Endometrium (tissue), 2 donors: ENCODE data around the gene HUWE1.

Experiments
- FAIRE-seq: peaks from 2 replicates; lab custom pipeline; 2012; peaks lifted over from hg19 to GRCh38; lab: Jason Lieb, UNC
- donor health status: control.
- donor health status: control.

Gene HUWE1

DNA sequence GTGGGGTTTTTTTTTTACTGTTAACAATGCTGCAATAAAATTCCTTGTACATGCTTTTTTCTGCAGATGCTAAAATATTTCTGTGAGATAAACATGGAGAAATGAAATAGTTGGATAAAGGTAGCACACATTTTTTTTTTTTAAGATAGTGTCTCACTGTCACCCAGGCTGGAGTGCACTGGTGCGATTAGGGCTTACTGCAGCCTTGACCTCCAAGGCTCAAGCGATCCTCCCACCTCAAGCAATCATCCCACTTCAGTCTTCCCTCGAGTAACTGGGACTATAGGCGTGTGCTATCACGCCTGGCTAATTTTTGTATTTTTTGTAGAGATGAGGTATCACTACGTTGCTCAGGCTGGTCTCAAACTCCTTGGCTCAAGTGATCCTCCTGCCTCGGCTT, 1.8 kb upstream of the HUWE1 start:
- no peak for FAIRE-seq

DNA sequence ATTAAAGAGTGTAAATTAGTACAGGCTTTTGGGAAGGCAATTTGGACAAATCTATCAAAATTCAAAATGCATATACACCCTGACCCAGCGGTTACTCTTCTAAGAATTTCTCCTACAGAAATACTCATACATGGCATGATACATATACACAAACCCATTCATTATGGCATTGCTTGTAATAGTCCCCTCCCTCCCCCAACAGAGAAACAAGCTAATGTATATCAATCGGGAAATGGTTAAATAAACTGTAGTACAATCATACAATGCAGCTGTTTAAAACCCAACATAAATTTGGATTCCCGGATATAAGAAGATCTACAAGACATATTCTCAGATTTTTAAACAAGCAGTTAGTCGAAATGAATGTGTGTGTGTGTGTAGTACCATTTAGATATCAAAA, 808 bp downstream of the HUWE1 start:
- FAIRE-seq, result no peak

DNA sequence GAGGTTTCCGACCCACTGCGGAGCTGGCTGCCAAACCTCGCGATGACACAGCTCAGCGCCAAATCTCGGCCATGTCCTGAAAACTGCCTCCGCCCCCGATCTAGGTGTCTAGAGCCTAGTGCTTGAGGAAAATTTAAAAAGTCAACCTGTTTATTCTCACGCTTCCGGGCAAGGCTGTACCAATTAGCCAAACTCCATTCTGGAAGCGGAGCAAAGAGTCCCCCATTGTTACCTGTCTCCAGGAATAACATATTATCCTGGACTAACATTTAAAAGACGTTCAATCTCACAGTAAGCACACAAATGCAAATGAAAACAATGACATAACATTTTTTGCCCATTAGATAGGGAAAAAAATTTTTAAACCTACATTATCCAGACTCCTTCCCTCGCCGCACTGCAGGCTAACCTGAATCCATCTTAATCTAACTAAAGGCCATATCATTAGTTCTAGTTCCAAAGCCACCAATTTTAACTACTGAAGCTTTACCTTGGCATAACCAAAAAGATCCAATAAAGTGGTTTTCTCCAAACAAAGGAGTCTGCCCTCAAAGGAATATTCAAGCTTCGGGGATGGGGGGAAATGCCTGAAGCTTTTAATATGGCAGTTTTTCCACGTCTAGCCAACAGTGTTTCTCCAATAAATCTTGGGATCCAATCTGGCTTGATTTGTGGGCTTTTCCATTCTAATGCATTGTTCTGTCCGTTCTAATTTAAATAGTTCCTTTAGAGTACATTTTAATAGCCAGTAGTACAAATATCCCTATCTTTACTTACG, 1.9 kb downstream of the HUWE1 start:
- no peak for FAIRE-seq

DNA sequence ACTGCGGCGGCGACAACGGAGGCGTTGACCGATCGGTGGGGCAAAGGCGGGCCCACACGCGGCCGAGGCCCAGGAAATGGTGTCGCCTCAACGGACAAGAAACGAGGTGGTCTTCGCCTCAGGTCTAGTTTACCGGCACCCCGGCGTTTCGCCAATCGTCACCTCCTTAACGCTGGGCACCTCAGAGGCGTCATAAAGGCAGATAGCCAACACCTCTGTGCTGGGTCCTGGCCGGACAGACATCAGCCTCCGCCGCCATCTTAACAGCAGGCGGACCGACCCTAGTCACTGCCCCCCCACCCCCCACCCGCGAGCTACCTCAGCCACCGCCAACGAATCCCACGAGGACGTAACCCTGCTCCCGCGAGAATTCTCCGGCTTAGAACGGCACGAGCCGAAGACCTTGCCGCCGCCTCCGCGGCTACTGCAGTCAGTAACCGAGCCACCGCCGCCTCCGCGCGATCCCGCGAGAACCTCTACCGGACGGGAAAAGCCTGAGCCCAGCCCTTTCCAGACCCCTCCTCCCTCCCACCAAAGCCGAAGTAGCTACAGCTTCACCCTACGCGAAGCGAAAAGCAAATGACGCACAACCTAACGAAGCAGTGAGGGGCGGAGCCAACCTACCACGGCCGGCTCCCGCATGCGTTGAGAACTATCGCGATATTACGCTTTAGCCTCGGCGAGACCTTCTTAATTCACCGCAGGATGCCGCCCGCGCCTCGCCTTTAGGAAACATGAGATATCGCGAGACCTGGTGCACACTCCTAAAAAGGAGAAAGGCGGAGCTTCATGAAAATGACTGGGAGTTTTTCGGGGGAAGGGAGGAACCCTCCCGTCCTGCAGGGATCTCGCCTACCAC, 2.7 kb downstream of the HUWE1 start:
- peak; percentile 99 for FAIRE-seq

DNA sequence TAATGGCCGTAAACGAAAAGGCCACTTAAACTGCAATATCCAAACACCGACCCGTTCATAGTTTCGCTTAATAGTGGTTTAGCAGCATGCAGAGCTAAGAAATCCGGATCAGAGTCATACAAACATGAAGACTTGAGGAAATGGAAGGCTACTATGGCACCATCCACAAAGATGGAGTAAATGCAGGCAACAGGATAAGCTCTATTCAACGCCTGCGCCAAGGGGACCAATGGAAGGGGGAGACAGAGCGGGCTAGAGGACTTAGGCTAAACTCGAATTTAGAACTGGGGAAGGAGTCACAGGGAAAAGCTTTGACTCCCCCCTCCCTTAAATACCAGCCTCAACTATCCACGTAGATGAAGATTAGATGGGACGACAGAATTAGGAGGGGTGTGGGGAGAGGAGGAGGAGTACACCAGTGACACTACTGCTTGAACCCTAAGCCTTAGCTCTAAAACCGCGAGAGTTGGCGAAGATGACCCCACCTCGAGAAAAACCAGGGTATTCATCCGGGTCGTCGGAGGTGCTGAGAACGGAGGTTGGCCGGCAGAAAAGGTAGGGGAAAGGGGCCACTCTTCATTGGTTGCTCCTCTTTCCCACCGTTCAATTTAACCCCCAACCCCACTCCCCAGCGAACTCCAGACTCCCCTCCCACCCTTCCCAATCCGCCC, 3.5 kb downstream of the HUWE1 start:
- no peak for FAIRE-seq

DNA sequence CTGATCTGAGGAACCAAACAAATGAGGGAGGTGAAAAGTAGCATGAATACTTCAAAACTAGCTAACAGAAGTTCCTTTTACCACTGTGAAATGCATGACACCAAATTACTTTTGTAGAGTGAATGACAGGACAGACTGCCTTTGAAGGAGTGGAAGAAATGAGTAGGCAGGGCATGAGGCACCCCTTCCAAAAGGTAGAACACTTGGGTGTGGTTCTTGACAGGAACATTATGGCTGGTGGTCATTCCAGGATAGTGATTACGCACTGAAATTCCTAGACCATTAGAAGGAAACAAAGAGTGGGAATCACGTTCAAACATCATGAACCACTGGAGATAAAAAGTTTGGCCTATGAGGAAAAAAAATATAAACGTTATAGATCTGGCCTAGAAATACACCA, 4.9 kb downstream of the HUWE1 start:
- FAIRE-seq, result no peak

DNA sequence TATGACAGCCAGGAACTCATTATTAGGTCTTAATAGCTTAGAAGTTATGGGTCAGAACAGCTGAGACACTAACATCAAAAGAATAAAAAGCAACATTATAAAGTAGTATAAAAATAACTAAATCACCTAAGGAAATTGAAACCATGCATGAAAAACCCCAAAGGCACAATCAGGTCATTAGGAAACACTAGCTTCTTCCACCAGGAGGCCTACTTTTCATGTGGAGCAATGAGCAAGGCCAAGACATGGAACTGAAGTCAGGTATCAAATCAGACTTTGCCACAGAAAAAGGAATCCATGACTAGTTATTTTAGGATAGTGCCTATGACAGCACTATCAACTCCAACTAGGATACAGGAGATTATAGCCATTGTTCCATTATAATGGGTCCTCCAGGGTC, 7.9 kb downstream of the HUWE1 start:
- FAIRE-seq, result no peak

DNA sequence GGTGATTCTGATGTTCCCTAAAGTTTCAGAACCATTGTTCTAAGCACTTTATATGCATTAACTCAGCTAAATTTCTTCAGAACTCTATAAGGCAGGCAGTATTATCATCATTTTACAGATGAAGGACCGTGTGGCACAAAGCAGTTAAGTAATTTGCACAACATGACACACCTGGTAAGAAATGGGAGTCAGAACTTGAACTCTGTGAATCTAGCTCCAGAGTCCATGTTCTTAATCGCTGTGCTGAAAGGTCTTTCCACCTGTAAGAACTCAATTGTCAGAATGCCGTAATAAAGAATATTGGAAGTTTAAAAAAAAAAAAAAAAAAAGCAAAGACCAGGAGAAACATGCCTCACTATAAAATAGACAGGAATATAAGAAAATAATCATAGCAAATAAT, 9.2 kb downstream of the HUWE1 start:
- FAIRE-seq, result no peak

DNA sequence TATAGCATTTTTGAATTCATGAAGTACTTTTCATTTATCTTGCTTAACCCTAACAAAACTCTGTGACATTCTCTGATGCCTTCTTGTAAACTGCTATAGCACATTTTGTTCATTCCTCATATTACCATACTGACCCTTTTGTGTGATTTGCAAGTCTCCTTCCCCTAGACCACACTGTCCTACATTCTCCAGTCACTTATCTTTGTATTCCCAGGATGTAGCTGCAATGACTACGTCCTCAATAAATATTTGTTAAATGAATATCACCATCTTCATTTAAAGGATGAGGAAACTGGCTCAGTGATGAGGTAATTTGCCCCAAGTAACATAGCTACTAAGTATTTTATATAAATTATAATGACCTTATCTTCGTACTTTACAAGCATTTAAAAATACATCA, 11.9 kb downstream of the HUWE1 start:
- FAIRE-seq, result no peak

DNA sequence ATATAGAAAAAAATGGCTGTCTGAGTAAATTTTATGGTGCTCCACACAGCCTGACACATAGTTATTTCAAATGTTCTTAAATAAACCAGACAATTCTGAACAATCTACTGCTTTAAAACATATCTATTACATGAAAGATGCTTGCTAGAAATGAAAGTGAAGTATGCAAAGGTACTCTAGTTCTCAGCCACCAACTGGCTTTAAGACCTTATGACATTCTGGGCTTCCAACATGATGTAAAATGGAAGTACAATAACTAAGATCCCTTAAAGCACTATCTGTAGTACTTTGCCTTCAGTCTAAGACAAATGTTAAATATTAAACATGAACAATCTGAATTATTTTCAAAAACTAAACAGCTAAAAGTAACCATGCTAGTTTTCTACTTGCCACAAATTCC, 17.3 kb downstream of the HUWE1 start:
- FAIRE-seq, result no peak

DNA sequence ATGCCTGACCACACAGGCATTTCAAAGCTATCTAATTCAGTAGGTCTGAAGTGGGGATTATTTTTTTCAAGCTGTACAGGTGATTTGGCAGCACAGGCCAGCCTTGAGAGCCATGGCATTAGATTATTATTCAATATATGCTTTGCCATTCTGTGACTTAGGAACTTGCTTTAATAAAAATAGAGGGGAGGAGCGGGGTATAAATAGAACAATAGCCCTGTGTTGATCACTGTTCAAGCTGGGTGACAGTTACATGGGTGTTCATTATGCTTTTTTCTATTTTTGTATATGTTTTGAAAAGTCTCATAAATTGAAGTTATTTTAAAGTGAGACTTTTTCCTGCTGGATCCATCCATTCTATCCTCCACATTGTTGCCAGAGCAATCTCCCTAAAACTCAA, 20.3 kb downstream of the HUWE1 start:
- FAIRE-seq, result no peak

DNA sequence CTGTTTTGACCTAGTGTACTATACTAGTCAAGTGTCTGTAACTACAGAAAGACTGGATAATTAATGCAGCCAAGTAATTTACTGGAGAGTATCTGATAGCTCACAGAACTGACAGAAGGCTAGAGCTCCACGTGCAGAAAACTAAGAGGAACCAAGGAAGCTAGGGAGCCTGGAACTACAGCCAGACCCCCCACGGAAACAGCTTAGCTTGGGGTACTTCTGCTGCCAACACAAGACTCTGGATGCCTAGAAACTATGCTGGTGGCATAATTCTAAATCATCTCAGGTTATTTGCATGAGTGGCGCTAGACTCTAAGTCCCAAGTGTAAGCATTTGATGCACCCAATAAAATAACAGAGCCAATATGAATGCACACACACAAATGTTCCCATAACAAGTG, 26.5 kb downstream of the HUWE1 start:
- FAIRE-seq, result no peak

DNA sequence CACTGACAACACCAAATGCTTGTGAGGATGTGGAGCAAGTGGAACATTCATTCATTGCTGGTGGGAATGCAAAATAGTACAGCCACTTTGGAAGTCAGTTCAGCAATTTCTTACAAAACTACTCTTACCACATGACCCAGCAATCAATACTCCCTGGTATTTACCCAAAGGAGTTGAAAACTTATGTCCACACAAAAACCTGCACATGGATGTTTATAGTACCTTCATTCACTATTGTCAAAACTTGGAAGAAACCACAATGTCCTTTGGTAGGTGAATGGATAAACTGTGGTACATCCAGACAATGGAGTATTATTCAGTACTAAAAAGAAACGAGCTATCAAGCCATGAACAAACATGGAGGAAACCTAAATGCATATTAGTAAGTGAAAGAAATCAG, 27.5 kb downstream of the HUWE1 start:
- FAIRE-seq, result no peak

DNA sequence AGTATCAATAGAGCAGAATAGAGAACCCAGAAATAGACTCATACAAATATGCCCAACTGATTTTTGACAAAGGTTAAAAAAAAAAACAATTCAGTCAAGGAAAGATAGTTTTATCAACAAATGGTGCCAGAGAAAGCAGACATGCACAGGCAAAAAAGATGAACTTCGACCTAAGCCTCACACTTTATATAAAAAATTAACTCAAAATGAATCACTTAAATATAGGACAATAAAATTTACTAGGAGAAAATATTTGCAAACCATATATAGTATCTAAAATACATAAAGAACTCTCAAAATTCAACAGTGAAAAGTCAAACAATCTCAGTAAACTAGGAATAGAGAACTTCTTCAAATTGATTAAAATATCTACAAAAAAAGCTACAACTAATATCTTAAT, 29.7 kb downstream of the HUWE1 start:
- FAIRE-seq, result no peak

DNA sequence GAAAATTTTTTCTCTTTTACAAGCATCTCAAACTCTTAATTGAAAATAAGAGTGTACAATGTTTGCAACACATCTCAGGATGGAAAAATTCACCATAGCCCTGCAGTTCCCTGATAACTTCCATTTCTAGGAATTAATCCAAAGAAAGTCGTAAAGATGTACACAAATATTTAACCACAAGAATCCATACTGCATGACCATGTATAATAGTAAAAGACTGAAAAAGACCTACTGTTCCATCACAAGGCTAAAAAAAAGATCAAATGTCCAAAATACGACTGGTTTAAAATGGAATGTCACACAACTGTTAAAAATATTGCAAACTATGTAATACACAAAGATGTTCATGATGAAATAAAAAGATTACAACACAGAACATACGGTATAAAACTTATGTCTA, 32.1 kb downstream of the HUWE1 start:
- FAIRE-seq, result no peak

DNA sequence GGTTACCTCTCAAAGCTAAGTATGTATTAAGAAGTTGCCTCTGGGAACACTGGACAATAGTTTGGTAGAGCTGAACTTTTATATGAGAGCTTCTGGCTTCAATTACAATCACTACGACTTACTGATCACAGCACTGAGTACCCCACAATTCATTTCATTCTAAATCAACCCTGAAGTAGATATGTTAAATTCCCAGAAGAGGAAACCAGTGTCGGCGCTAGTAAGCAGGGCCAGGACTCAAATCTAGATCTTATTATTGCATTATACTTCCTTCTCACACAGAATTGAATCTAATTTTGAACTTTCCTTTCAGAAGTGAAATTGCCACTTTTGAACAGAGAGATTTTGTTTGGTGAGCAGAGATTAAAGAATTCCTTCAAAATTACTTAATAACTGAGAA, 41.8 kb downstream of the HUWE1 start:
- no peak for FAIRE-seq

DNA sequence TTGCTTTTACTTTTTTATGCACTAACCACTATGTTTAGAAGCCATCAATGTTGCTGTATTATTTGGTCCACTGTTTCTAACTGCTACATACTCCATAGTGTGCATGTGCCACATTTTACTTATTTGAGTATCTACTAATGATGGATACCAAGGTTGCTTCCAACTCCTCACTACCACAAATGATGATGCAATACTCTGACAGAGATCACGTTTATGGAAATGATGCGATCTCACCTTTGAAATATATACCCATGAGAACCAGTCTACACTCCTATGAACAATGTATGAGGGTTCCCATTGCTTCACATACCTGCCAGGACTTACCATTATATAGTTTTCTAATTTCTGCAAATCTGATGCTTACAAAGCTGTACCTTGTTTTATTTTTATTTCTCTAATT, 44.2 kb downstream of the HUWE1 start:
- no peak for FAIRE-seq

DNA sequence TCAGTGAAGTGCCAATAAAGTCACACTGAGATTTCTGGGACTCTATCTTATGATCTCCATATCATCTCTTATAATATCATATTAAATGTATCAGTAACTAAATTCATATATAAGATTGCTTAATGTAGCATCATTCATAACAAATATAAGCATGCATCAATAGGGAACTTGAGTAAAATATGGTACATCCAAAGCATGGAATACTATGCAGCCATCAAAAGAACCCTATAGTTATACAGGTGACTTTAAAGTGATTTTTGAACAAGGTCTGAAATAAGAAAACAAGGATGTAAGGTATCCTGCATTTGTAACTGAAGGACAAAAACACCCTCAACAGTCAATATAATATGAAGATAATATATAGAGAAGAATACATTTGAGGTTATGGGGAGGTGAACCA, 47.3 kb downstream of the HUWE1 start:
- FAIRE-seq, result no peak

DNA sequence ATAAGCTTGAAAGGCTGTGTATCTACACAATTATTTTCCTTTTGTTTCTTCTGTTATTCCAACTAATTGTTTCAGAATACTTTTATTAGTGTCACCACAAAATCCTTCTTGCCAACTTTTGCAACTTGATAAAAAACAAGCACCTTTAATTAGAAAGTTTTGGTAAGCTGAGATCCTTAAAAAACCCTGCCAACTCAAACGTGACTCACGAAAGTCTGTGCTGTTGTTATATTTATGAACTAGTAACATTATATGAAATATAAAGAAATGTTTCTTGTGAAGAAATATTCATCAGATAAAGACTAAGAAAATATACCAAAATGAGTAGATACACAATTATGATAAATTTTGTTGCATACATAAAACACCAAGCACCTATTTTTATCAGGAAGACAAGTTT, 49.0 kb downstream of the HUWE1 start:
- no peak for FAIRE-seq

DNA sequence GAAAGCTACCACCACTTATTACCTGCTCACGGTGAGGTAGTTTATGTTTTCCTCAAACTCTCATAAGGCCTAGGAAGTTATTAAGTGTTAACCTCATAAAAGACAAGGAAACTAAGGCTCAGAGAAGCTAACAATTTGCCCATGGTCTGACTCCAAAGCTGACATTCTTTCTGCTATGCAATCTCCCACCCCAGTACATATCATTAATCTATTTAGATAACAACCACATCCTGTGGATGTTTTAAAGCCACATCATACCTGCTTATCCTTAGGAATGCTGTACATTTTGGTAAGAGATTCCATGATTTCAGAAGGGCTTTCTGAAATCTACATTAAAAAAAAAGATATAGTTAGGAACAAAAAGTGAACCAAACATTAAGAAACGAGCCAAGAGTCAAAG, 55.4 kb downstream of the HUWE1 start:
- FAIRE-seq, result no peak

DNA sequence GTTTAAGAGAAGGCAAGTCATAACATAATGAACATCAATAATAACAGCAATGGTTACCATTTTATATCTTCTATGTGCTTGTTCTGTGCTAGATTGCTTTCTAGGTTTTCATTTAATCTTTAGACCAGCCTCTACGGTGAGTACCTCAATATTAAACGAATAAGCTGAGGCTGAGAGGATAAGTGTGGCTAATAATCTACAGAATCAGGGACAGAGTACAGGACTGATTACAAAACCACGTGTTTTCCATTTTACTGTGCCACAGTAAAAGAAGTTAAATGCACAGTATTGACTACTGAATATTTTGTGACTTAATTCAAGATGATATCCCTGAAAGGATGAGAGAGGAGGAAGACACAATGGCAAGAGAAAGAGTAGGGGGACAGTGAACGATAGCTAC, 56.3 kb downstream of the HUWE1 start:
- no peak for FAIRE-seq

DNA sequence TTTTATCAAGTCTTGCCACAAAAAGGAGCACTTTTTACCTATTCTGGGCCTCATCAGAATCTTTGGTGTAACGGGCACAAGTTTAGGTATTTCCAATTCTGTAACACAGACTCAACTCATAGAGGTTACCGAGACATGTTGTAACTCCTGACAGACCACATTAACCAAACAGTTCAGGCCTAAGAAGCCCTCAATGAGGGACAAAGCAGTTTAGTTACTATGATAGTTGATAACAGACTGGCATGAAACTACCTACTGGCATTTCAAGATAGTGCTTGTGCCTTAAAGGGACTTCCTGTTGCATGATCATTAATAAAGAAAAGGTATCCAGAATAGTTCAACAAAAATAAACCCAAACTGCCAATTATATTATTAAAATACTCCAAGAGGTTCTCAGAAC, 64.1 kb downstream of the HUWE1 start:
- no peak for FAIRE-seq

DNA sequence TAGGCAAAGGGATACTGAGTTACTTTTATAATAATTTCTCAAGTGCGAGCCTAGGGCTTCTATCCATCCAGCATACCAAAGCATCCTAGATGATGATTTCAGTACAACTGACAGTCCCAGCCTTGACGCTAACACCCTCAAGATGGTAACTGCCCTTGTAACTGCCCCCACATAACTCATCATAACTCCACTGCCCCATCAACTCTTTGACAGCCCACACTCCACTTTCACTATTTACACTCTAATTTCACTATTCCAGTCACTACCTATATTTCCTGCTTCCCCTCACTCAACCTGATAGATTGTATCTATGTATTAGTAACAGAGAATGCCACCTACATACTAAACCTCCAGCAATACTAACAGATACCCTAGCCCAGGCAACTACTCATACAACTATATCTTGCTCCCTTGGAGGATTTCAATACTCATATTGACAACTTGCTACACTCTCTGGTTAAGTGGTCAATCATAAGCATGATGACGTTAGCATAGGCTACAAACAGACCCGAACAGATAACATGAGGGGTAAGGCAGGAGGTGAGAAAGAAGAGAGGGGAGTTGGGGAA, 65.0 kb downstream of the HUWE1 start:
- FAIRE-seq, result no peak
